Dermis blood vessel endothelial cell (primary cell): ENCODE measurements around the gene P4HTM. TPM values are rescaled to one million over a fixed set of nuclear protein-coding genes. Genes with fewer than 3 reads are reported as not detected.

ENCODE experiments used
- DNase-seq: peaks from one replicate; pipeline ENCODE4 v3.0.0; 2010
- total RNA-seq: library from RNA; depleted of rRNA; stranded (reverse); fragments of >200 nt; gene quantifications from 2 replicates; pipeline ENCODE4 v1.2.3, GENCODE V29; 2014

The P4HTM gene
- total RNA-seq, 1 donor from 2014 or later: 16.5 TPM

GRCh38 chr3:49012441-49013017 is 22.5 kb downstream of the P4HTM start:
- no peak for DNase-seq

DNA sequence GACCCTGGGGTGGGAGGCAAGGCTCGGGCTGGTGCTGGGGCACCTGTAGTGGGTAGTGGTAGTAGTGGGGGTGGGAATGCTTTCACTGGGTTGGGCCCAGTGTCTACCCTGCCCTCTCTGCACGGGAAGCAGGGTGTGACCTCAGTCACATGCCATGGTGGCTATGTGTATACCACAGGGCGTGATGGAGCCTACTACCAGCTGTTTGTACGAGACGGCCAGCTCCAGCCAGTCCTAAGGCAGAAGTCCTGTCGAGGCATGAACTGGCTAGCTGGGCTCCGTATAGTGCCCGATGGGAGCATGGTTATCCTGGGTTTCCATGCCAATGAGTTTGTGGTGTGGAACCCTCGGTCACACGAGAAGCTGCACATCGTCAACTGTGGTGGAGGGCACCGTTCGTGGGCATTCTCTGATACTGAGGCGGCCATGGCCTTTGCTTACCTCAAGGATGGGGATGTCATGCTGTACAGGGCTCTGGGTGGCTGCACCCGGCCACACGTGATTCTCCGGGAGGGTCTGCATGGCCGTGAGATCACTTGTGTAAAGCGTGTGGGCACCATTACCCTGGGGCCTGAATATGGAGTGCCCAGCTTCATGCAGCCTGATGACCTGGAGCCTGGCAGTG is 23.2 kb downstream of the P4HTM start:
- DNase-seq: no peak

DNA sequence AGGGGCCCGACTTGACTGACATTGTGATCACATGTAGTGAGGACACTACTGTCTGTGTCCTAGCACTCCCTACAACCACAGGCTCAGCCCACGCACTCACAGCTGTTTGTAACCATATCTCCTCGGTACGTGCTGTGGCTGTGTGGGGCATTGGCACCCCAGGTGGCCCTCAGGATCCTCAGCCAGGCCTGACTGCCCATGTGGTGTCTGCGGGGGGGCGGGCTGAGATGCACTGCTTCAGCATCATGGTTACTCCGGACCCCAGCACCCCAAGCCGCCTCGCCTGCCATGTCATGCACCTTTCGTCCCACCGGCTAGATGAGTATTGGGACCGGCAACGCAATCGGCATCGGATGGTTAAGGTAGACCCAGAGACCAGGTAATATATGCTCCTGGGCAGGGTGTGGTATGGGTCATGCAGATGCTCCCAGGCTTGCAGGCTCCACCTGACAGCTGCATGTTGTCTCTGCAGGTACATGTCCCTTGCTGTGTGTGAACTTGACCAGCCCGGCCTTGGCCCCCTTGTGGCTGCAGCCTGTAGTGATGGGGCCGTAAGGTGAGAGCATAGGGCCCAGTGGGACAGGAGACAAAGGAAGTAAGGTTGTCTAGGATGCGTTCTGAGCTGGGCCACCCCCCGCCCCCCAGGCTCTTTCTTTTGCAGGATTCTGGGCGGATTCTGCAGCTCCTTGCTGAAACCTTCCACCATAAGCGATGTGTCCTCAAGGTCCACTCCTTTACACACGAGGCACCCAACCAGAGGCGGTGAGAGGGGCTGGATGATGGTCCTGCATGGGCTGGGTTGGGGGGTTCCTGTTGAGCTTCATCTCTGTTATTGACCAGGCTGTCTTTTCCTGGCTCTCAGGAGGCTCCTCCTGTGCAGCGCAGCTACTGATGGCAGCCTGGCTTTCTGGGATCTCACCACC is 24.0 kb downstream of the P4HTM start:
- DNase-seq: peak; percentile 70

- no peak for DNase-seq
Measured at GRCh38 chr3:49015072-49015471, 25.0 kb downstream of the P4HTM start.

DNA sequence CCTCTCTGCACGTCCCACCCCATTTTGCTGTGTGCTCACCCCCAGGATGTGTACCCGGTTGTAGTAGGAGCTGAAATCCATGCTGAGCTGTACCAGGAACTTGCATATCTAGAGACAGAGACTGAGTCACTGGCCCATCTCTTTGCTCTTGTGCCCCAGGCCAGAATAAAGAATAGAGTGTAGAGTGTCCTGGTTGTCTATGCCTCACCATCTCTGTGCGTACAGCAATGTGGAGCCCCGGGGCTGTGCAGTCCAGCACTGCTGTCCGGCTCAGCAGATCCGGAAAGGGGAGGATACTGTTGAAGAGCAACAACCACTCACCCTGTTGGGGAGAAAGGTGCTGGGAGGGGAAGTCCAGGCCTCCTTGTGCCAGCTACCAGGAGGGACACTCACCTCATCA is 25.7 kb downstream of the P4HTM start:
- DNase-seq: no peak

DNA sequence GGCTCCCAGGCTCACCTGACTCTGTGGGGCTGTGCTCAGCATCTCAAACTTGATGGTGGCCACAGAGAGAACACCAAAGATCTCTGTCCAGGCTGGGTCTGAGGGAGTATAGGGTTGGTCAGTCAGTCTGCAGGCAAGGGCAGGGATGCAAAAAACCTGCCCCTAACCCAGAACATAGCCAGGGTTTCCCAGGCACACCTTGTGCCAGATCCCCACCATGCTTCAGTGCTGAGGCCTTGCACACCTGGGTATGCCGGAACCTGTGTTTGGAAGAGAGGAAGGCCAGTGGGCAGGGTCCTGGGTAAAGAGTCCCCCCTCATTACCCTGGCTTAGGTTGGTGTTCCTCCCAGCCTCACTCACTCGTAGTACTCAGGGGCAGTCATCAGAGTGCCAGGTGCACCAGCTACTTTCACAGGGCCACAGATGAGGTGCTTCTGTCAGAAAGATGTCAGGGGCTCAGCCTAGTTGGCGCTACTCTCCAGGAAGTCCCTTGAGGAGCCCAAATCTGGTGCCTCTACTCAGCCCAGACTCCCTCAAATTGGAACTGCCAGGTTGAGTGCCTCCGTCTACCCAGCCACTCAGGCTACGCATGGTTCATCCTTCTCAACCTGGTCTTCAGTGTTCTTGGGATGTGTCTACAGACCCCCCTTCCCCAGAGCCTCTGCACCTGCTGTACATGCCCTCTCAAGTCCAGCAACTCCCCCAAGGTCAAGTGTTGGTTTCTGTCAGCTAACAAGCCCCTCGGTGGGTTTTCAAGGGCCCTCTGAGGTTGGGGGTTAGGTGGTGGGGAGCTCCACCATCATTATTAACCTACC is 26.6 kb downstream of the P4HTM start:
- no peak for DNase-seq

DNA sequence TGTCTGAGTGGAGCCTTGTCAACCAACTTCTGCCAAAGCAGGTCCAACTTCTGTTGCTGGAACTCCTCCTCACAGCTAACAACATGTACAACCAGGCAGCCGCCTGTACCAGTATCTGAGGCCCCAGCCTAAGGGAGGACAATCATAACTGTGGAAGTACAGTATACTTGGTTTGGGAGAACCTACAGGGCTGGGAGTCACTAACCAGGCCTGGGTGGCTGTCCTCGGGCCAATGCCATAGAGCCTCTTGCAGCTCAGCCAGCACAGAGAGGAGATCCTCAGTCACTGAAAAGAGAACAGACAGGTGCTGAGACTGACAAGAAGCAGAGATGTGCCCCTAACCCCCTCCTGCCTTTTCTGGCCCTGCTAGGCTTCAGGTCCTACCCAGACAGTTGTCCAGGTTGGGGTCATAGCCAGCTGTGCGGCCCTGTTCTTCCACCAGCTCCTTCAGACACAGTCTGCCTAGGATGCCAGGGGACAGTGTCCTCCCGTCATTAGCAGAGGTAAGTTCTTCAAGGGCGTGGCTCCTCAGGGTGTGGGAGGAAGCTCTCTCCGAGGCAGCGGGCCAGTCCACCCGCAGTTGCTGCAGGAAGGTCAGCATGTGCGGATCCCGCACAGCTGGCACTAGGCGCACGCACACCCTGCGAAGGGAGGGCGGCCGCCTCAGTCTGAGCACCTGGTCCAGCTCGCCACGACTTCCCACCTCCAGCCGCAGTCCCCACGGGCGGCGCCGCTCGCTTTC is 27.4 kb downstream of the P4HTM start:
- no peak for DNase-seq

DNA sequence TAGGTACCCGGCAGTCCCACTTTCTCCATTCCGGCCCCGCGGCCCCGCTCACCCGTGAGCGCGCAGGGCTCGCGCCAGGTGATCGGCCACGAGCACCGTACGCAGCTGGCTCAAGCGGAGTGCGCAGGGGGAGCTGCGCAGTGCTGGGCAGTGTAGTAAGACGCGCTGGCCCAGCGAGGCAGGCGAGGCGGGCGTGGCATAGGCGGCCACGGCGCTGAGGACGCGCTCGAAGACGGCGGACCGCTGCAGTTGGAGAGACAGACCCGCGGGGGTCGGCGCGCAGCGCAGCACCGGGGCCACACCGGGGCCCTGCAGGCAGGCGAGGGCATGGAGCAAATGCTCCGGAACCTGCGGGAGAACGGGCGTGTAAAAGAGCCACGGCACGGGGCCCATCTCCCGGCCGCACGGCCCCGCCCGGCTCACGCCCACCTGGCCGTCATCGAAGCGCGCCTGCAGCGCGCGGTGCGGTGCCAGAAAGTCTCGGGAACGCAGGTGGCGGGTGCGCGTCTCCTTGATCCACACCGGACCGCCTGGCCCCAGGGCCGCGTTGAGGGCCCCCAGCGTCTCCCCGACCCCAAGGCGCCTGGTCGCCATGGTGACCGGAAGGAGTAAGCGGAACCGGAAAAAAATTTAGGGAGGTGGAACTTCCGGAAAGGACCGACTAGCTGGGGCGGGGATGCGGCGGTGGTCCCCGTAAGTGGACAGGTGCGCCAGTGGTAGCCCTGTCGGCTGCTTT is 28.1 kb downstream of the P4HTM start, which contains the start of gene DALRD3:
Gene DALRD3 (minus strand): TSS at position 610 of the 736 bp plus-strand sequence. CDS start 16 bp downstream, at position 594.
- DNase-seq: peak; percentile 72

- DNase-seq: no peak
Measured at GRCh38 chr3:49018707-49019006, 28.6 kb downstream of the P4HTM start.

GRCh38 chr3:49019941-49020329 is 29.9 kb downstream of the P4HTM start:
- no peak for DNase-seq

DNA sequence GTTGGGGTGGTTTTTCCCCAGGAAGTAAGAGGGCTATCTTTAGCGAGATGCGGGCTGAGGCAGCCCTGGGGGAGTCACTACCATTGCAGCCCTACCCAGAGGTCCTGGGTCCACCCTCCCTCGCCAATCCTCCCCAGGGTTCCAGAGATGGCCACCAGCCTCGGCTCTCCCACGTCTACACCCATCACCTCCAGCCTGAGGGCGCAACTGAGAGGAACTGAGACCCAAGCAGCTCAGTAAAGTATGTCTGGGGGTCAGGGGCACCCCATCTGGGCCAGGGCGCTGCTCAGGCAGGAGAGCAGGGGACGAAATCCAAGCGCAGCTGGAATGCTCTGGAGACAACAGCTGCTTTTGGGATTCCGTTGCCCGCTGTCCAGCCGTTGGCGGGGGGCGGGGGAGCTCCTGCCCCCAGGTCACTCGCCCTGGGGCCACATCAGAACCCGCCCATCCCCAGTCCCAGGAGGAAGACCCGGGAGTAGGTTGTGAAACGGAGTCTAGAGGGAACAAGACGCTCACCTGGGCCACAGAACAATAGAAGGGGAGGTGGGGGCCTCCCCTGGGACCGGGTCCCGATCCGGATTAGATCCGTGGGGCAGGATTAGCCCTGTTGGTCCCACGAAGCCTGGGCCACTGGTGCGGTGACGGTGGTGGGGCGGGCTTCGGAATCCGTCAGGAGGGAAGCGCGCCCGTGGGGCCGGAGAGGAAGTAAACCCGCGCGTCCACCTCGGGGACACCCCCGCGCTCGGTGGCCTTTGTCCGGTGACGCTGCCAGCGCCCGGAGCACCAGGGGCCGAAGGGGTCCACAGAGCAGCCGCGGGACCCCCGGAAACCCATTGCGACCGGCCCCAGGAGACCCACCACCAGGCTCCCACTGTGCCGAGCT is 30.5 kb downstream of the P4HTM start:
- peak; percentile 33 for DNase-seq

- peak; percentile 98 for DNase-seq
Measured at GRCh38 chr3:49021213-49021812, 31.3 kb downstream of the P4HTM start.

DNA sequence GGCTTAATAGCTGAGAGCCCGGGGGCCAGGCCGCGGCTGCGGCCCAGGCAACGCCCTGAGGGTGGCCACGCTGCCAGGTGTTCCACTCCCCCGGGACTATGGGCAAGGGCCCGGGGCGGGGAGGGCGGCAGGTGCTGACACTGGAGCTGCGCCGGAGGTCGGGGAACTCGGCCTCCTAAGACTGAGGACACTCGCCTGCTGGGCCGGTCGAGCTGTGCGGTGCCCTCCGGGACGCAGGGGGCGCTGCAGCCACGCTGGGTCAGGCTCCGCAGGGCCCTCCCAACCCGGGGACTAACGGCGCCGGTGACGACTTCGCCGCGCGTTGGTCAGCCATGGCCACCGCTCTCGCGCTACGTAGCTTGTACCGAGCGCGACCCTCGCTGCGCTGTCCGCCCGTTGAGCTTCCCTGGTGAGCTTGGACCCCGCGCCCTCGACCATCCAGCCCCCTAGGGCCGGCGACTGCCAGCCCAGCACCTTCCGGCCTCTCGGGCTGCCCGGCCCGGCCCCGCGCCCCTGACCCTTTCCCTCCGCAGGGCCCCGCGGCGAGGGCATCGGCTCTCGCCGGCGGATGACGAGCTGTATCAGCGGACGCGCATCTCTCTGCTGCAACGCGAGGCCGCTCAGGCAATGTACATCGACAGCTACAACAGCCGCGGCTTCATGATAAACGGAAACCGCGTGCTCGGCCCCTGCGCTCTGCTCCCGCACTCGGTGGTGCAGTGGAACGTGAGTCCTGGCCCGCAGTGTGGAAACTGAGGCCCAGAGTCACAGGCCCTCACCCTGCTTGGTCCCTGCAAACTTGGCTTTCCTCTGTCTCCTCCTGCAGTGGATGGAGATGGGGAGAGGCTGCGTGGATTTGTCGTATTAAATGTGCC is 32.0 kb downstream of the P4HTM start, which contains the start of gene NDUFAF3:
Gene NDUFAF3 (plus strand): TSS at position 309 of the 875 bp plus-strand sequence. CDS start 24 bp downstream, at position 333.
- DNase-seq: peak; percentile 97

- no peak for DNase-seq
Measured at GRCh38 chr3:49022688-49023171, 32.7 kb downstream of the P4HTM start.

GRCh38 chr3:49023775-49024174 is 33.7 kb downstream of the P4HTM start:
- DNase-seq: no peak

DNA sequence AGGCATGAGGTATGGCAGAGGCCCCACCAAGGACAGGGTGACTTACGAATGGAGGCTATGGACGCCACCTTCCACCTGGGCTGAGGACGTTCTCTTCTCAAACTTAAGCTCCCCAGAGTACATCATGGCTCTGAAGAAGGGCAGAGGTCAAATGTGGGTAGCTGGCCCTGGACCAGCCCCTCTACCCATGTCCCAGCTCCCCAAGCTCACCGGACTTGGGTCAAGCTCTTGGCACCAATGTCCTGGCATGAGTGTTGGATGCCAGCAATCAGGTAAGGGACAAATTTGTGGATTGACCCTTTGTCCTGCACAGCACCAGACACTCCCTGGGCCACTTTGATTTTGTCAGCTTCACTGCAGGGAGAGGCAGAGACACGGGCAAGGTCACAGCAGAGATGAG is 34.4 kb downstream of the P4HTM start:
- no peak for DNase-seq

DNA sequence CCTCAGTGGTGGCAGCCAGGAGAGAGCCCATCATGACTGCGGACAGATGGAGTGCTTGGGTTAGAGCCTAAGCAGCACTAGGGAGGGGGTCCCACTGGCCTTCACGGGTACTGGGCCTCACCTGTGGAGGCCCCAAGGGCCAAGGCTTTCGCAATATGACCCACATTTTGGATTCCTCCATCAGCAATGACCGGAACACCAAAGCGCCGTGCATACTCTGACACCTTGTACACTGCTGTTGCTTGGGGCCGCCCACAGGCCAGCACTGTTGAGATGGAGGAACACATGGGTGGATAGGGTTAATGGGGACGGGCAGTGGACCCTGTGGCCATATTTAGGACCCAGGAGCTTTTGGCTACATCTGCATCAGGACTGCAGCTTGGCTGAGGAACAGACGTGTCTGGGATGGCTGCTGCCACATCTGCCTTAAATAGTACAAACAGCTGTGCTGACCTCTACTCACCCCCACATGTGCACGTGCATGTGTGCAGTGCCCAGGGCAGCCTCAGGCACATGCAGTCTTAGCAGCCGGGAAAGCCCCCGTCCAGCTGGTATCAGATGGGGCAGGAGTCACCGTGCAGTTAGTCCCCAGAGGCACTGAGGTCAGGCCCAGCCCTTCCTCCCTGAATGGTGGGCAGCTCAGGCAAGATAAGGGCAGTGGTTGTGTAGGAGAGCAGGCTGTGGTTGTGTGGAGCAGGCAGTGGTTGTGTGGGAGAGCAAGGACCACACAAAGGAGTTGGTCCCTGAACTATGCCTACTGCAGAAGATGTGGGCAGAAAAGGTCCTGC is 35.2 kb downstream of the P4HTM start:
- DNase-seq: no peak
